NOMO-1 (cell line): Measurements from ENCODE around the gene CAMTA1.
"Not testable (repeated sequence)": the region's sequence is repeated elsewhere in the genome, so short reads cannot be mapped to it uniquely, and the experiment has no call there.

Experiments
- DNase-seq, 2 experiments: peaks; one replicate each; lab custom pipeline; 2025; ENCODE audit not compliant: unreplicated experiment in 2 of 2; lab: John Stamatoyannopoulos, UW

The CAMTA1 gene

DNA sequence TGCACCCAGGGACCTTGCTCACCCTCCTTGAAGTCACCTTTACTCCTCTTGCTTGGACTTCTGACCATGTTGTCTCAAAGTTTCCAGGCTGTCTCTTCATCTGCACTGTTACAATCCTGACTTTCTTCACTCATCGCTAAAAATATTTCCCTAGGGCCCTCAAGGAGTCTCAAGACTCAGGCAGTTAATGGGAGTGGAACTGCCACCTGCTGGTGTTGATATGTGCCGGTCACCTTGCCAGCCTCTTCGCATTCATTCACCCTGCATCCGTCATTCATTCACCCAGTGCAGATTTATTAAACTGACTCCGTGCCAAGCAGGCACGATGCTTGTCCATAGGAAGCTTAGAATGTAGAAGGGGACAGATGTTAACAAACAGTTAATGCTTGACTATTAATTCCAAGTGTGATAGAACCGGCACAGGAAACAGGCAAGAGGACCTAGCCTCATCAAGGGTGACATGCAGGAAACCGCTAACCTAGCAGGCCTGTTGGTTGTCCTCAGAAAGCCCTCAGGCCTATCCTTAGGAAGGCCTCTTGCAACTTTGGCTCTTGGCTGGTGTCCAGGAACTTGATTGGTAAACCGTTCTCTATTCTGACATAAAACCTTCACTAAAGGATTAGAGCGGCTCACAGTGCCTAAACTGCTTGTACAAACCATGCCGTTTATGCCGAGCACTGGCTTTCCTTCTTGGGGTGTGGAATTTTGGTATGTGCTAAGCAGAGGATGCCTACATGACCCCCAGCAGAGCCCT, 342.2 kb downstream of the CAMTA1 start:
- no peak for DNase-seq

GRCh38 chr1:7128293-7128692, 343.0 kb downstream of the CAMTA1 start:
- no peak for DNase-seq

DNA sequence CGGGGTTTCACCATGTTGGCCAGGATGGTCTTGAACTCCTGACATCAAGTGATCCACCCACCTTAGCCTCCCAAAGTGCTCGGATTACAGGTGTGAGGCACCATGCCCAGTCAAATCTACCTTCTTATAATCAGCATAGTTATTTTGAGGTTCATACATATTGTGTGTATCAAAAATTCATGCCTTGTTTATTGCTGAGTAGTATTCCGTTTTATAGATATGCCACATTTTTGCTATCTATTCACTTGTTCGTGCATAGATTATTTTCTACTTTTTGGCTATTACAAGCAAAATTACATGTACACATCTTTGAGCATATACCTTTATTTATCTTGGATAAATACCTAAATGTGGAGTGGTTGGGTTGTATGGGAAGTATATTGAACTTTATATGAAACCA, 344.9 kb downstream of the CAMTA1 start:
- DNase-seq: no peak

DNA sequence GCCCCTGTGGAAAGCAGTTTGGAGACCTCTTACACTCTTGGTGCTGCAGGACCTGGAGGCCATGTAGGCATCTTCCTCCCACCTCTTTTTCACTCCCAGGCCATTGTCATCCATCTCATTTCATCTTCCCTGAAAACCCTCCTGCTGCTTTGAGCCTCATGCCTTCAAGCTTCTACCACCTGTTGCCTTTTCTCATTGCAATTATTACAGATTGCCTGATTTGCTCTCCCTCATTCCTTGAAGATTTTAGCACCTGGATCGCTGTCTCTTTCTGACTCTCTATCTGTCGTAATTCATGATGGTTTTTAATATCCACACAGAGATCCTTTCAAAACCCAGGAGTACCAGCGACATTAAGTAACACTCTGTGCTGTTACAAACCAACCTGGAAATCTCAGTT, 350.2 kb downstream of the CAMTA1 start:
- DNase-seq: no peak

GRCh38 chr1:7136166-7136953, 351.1 kb downstream of the CAMTA1 start:
- DNase-seq: no peak

GRCh38 chr1:7140251-7140650, 355.0 kb downstream of the CAMTA1 start:
- DNase-seq: no peak

- no peak for DNase-seq
These were observed 360.7 kb downstream of the CAMTA1 start for GRCh38 chr1:7145947-7146346.

- no peak for DNase-seq
These were observed 361.5 kb downstream of the CAMTA1 start for GRCh38 chr1:7146710-7147109.

GRCh38 chr1:7147581-7148282, 362.5 kb downstream of the CAMTA1 start:
- not testable (repeated sequence) for DNase-seq

GRCh38 chr1:7149080-7149838, 364.0 kb downstream of the CAMTA1 start:
- no peak for DNase-seq

- no peak for DNase-seq
These were observed 365.5 kb downstream of the CAMTA1 start for GRCh38 chr1:7150724-7151280.

- no peak for DNase-seq
These were observed 366.7 kb downstream of the CAMTA1 start for GRCh38 chr1:7151978-7152377.

DNA sequence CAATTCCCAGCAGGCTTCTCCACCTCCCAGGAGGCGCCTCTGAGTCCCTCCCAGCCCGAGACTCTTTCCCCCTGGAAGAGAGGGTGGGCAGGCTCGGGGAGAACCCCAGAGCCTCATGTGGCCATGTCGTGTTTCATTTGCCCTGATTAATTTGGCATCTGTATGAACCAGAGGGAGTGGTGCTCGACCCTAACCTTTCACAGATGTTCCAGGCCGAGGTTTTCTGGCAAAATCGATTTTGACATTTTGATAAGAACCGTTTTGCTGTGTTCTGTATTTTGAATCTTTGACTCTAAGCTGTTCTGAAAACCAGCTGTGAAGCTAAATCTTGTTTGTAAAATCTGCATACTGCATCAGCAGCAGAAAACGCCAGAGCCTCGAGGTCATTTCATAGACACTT, 367.4 kb downstream of the CAMTA1 start:
- no peak for DNase-seq

DNA sequence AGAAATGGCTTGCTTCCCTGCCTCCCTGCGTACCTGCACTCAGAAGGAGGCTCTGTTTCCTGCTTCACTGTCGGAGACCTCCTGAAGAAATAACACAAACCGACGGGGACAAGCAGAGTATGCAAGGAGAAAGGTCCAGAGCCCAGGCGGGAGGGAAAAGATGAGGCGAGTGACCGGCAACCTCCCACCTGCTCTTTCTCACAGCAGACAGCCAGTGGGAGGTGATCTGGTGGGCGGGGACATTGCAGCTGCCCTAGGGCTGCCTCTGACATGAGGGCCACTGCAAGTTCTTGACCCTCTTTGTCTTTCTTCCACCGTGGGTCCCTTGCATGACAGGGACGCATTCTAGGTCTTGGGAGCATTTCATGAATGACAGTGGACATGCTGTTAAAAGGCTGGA, 368.2 kb downstream of the CAMTA1 start:
- DNase-seq: no peak

GRCh38 chr1:7159116-7159781, 374.0 kb downstream of the CAMTA1 start:
- DNase-seq: no peak

DNA sequence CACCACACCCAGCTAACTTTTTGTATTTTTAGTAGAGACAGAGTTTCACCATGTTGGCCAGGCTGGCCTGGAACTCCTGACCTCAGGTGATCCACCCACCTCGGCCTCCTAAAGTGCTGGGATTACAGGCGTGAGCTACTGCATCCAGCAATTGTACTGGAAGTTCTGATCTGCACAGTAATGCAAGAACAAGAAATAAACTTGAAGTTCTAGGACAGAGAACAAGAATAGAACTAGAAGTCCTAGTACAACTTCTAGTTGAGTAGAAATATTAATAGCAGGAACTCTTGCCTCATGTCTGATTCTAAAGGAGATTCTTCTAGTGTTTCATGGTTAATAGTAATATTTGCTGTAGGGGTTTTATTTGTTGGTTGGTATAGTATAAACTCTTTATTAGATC, 383.3 kb downstream of the CAMTA1 start:
- DNase-seq: not testable (repeated sequence)

- no peak for DNase-seq
These were observed 385.9 kb downstream of the CAMTA1 start for GRCh38 chr1:7171168-7171567.

DNA sequence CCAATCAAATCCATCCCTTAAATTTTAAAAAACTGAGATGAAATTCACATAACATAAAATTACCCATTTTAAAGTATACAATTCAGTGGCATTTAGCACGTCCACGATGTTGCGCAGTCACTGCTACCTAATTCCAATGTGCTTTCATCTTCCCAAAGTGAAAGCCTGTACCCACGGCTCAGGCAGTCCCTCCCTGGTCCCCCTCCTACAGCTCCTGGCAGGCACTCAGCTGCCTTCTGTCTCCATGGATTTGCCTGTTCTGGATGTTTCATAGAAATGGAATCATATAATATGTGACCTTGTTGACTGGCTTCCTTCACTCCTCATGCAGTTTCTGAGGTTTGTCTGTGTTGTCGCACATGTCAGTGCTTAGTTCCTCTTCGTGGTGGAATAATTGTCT, 386.3 kb downstream of the CAMTA1 start:
- no peak for DNase-seq

GRCh38 chr1:7172804-7173203, 387.6 kb downstream of the CAMTA1 start:
- DNase-seq: no peak

- no peak for DNase-seq
These were observed 389.3 kb downstream of the CAMTA1 start for GRCh38 chr1:7174561-7174960.
